GM18858 (cell line): ENCODE measurements around the gene HCN1.
"Not testable (repeated sequence)": the region's sequence is repeated elsewhere in the genome, so short reads cannot be mapped to it uniquely, and the experiment has no call there.

Experiments
- ATAC-seq: cut with Tn5 transposase; IDR thresholded peaks from one replicate; pipeline ENCODE4 v1.9.1; 2021; ENCODE audit not compliant: unreplicated experiment

Gene HCN1

GRCh38 chr5:45312627-45313026 is 383.6 kb downstream of the HCN1 start:
- ATAC-seq: not testable (repeated sequence)

DNA sequence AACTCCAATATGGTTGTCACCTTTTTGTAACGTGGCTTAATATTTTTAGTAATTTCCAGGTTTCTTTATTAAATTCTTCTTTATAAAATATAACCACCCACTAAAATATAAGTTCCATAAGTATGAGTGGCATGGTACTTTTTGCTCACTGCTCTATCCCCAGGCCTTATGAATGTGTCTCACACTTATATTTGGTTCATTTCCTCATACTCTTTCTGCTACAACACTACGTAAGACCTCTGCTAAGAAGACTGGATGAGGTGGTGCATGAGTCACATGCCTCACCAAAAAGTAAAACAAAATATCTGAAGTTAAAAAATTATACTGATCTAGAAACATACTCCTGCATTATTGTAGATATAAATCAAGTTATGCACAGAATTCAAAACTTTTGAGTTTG is 400.9 kb downstream of the HCN1 start:
- ATAC-seq: no peak

- no peak for ATAC-seq
Observed at GRCh38 chr5:45288746-45289145, 407.4 kb downstream of the HCN1 start.

DNA sequence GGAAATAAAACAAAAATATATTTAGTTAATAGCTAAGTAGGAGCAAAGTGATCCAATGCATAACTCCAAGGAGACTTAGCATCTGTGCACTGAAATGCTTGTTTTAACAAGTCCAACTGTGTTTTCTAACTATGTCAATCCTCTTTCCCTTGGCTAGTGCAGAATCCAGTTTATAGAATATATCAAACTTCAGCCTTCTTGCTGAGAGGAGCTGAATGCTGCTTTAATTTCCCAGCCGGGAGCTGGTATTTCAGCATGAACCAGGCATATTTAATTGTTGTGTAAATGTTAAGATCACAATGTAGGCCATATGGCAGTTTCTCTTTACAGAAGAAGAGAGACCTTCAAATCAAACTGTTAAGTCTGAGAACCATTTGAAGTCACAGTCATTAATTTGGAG is 411.7 kb downstream of the HCN1 start:
- no peak for ATAC-seq

- no peak for ATAC-seq
Observed at GRCh38 chr5:45281081-45281480, 415.1 kb downstream of the HCN1 start.

DNA sequence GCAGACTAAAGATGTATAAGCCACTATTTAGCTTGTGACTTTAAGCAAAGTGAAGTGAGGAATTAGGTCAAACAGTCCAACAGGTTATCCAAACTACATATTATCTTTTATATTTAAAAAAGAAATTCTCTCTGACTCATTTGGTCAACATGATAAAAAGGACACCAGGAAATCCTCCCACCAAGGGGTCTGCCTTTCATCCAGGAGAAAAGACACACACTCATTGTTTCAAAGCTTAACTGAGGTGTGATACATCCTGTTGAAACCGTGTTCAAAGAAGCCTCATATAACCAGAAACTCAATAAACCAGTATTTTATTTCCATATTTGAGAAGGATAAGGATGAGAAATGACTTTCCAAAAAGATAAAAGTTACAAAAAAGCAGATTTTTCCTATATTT is 417.1 kb downstream of the HCN1 start:
- ATAC-seq: no peak

GRCh38 chr5:45277860-45278259 is 418.3 kb downstream of the HCN1 start:
- ATAC-seq: no peak

- ATAC-seq: no peak
Observed at GRCh38 chr5:45274241-45274640, 421.9 kb downstream of the HCN1 start.

- no peak for ATAC-seq
Observed at GRCh38 chr5:45271626-45272025, 424.6 kb downstream of the HCN1 start.

- no peak for ATAC-seq
Observed at GRCh38 chr5:45264447-45264846, 431.7 kb downstream of the HCN1 start.

GRCh38 chr5:45262061-45262590 is 434.1 kb downstream of the HCN1 start:
- no peak for ATAC-seq

DNA sequence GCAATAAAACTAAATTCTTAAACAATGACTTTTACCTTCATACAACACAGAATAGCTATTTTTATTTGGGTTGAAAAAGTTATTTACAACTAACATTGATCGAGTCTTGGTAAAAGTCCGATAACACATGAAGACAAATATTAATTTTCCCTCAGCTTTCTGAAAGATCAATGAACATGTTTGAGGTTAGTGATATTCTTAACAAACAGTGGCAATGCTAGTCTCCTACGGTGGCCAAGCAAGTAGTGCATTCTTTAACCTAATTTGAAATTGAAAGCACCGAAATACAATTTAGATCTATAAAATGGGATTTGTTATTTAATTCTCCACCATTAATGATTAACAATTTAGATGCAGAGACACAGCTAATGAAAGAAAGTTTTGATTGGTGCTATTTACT is 435.1 kb downstream of the HCN1 start:
- ATAC-seq: no peak

DNA sequence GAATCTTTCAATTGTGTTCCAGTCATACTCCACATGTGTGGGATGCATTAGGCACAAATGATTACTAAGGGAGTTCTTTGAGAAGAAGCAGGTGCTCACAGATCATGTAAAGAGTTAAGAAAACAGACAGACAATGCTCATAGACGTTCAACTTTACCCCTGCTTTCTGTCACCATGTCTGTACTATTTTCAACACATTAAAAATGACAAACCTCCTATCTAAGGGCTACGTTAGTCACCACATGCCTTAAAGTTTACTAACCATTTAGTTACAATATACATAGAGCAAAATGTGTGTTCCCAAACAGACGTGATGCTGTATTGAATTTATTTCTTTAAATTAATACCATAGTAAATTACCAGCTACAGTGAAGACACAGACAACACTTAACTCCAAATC is 435.9 kb downstream of the HCN1 start:
- ATAC-seq: no peak

DNA sequence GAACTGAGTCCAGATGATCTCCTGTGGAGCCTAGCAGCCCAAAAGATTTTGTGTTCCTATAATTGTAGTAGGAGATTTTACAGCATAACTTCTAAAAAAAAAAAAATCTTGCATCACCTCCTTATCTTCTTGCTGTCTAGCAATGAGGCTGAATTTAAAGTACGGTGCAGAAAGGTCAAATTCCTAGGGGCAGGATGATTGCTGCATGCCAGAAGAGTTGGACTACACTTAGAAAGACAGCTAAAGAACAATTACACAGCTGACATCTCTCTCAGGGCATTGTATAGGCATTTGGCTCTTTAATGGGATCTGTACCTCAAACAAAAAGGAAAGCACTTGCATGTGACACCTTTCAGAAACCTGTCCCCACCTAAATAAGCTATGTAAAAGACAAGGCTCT is 443.2 kb downstream of the HCN1 start:
- no peak for ATAC-seq

DNA sequence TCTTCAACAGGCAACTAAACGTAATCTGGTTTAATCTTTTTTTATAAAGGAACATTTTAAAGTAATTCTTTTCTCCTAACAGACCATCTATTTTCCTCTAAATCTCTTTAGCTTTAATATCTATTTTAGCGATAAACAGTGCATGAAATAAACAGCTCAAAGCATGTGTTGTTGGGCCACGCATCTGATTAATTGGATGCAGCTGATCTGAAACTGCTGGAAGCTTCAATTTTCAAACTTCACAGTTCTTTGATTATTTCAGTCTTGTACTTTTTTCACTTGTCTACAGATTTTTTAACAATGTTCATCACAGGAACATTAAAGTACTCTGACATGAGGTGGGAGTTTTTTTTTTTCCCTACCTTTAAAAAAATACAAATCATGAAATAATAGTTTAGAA is 443.6 kb downstream of the HCN1 start:
- ATAC-seq: no peak

GRCh38 chr5:45225571-45226031 is 470.6 kb downstream of the HCN1 start:
- ATAC-seq: no peak

DNA sequence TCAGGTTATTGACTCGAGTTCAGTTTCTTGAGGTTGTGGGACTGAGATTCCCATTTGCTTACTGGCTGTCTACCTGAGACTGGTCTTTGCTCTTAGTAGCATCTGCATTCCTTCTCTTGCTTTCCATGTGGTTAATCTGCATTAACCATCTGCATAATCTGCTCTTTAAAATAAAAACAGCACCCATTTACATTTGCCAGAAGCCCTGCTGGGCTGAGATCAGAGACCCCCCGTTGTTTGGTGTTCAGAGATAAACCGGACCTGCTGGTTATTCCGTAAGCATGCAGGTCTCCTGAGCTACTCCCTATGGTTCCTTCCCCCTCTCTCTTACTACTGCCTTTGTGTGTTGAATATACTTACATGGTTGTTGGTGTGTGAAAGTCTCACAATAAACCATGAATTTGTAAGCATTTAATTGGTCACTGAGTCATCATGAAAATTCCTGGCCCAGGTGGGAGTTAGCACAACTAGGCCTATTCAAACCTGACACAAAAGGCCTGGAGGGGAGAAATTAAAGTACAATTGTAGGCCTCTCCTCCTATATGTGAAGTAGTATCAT is 490.7 kb downstream of the HCN1 start:
- ATAC-seq: no peak
